ENCODE measurements around the gene PDSS2. TPM values are rescaled to one million over a fixed set of nuclear protein-coding genes. Genes with fewer than 3 reads are reported as not detected.
"Not testable (repeated sequence)": the region's sequence is repeated elsewhere in the genome, so short reads cannot be mapped to it uniquely, and the experiment has no call there.

PDSS2 gene
- total RNA-seq, 1 donor, result 10.2 TPM

GRCh38 chr6:107369493-107369892 lies 89.9 kb downstream of the PDSS2 start:
- DNase-seq (ENCODE audit: low read depth in 2 of 3, low spot score in 2 of 3), result no peak

DNA sequence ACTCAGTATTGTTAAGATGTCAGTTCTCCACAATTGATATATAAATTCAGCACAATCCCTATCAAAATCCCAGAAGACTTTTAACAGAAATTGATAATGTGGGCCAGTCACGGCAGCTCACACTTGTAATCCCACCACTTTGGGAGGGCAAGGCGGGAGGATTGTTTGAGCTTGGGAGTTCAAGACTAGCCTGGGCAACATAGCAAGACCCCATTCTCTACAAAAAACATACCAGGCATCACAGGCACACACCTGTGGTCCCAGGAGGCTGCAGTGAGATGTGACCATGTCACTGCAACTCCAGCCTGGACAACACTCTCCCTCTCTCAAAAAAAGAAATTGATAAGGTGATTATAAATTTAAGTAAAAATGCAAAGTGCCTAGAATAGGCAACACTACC lies 90.9 kb downstream of the PDSS2 start:
- DNase-seq (ENCODE audit: low read depth in 2 of 3, low spot score in 2 of 3), result no peak

DNA sequence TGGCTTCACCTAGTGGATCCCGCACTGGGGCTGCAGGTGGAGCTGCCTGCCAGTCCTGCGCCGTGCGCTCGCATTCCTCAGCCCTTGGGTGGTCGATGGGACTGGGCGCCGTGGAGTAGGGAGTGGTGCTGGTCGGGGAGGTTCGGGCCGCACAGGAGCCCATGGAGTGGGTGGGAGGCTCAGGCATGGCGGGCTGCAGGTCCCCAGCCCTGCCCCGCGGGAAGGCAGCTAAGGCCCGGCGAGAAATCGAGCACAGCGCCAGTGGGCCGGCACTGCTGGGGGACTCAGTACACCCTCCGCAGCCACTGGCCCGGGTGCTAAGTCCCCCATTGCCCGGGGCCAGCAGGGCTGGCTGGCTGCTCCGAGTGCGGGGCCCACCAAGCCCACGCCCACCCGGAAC lies 95.2 kb downstream of the PDSS2 start:
- DNase-seq (ENCODE audit: low read depth in 2 of 3, low spot score in 2 of 3), result not testable (repeated sequence)

DNA sequence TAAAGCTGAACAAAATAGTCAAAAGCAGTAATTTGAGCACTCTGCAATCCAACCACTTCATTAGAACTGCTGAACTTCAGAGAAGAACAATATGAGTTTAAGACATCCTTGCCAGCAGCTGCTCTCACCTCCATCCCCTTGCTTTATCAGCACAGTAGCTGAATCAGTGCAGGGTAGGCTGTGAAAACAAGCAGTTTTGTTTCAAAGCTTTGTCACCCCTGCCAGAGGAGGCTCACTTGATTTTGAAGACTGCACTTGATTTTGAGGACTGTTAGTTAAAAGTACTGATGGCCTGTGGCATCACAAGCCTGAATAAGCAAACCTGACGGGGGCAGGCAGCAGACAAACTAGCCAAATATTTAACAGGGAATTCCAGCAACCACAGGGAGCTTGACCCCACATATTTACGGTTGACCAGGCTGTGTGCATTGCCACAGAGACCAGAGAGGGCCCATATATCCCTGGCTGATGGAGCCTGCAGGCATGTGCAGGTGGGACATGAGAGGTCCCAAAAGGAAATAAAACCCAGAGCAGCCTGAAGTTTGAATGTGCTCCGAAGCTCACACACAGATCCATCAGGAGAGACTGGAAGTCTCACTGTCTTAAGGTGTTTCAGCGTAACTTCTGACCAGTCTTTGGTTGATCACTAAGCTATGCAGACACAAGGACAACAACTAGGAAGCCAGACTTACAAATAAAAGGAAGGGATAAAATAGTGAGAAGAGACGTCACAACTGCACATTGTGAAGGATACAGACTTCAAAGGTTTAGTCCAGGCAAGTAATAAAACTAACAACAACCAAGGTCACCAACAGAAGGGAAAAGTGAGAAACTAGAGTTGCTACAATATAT lies 97.4 kb downstream of the PDSS2 start:
- no peak for DNase-seq (ENCODE audit: low read depth in 2 of 3, low spot score in 2 of 3)

GRCh38 chr6:107360476-107360875 lies 98.9 kb downstream of the PDSS2 start:
- no peak for DNase-seq (ENCODE audit: low read depth in 2 of 3, low spot score in 2 of 3)

- DNase-seq (ENCODE audit: low read depth in 2 of 3, low spot score in 2 of 3), result no peak
These were observed 101.5 kb downstream of the PDSS2 start for GRCh38 chr6:107357842-107358241.

- no peak for DNase-seq (ENCODE audit: low read depth in 2 of 3, low spot score in 2 of 3)
These were observed 102.3 kb downstream of the PDSS2 start for GRCh38 chr6:107357031-107357430.

DNA sequence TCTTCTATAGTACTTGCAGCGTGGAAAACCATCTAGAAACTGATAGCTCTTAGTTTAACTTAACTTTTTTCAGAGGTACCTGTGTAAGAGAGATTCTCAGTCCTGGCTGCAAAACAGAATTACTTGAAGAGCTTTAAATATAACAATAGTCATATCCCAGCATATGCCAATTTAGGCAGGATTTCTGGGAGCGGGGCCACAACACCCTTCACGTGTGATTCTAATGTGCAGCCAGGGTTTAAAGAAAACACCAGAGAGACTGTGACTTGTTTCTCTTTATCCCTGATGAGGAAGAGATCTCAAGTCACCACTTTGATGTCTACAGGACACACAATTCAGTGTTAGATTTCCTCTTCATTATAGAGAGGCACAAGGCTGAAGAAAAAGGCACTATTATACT lies 103.7 kb downstream of the PDSS2 start:
- DNase-seq (ENCODE audit: low read depth in 2 of 3, low spot score in 2 of 3), result no peak

- no peak for DNase-seq (ENCODE audit: low read depth in 2 of 3, low spot score in 2 of 3)
These were observed 104.9 kb downstream of the PDSS2 start for GRCh38 chr6:107354451-107354850.

- DNase-seq (ENCODE audit: low read depth in 2 of 3, low spot score in 2 of 3), result no peak
These were observed 105.5 kb downstream of the PDSS2 start for GRCh38 chr6:107353773-107354382.

- no peak for DNase-seq (ENCODE audit: low read depth in 2 of 3, low spot score in 2 of 3)
These were observed 111.1 kb downstream of the PDSS2 start for GRCh38 chr6:107348224-107348623.

DNA sequence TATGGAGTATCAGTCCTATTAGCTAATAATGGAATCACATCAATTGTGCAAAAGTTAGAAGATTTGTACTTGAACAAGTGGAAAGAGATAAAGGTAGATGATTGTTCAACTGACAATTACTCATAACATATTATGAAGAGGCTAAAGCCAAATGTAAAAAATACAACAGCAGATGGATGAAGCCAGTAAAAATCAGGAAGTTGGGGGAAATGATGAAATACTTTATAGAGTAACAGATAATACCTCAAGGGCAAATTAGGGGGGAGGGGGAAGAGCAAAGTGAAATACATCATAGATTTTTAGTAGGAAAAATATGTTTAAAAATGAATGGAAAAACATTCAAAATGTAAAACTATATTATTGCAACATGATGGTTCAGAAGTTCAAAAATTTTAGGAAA lies 114.0 kb downstream of the PDSS2 start:
- DNase-seq (ENCODE audit: low read depth in 2 of 3, low spot score in 2 of 3), result peak in 2 of 3 donors; percentile 8 to 43

DNA sequence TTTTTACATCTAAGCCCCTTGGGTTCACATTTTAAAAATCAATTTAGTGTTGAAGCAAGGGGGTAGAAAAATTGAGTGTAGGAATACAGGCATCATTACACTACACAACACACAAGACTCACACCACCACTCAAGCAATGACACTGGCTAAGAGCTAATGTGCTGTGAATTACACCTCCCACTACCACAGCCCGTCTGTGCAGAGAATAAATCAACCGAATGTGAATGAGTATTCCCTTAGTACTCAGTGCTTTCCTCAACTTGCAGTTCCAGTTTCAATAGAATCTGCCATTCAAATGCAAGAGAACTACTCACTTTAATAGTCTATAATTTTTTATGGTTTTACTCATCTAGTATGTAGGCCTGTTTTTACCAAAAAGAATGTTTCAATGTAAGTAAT lies 114.4 kb downstream of the PDSS2 start:
- no peak for DNase-seq (ENCODE audit: low read depth in 2 of 3, low spot score in 2 of 3)

DNA sequence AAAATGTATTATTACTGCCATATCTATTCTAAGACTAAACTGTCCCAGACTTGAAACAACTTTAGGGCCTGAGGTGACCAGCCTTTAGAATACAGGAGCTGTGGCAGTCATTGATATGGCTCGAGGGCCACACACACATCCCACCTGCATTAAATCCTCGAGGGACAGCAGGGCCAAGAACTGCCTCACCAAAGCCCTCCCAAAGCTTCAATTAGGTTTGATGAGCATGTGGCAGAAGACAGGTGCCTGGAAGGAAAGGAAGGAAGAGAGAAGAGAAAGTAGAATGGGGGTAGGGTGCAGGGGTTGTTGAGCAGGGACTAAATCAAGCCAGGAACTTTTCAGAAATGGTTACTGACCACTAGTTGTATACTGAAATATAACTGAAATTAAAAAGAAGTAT lies 115.0 kb downstream of the PDSS2 start:
- DNase-seq (ENCODE audit: low read depth in 2 of 3, low spot score in 2 of 3), result no peak

- no peak for DNase-seq (ENCODE audit: low read depth in 2 of 3, low spot score in 2 of 3)
These were observed 117.2 kb downstream of the PDSS2 start for GRCh38 chr6:107342144-107342543.

DNA sequence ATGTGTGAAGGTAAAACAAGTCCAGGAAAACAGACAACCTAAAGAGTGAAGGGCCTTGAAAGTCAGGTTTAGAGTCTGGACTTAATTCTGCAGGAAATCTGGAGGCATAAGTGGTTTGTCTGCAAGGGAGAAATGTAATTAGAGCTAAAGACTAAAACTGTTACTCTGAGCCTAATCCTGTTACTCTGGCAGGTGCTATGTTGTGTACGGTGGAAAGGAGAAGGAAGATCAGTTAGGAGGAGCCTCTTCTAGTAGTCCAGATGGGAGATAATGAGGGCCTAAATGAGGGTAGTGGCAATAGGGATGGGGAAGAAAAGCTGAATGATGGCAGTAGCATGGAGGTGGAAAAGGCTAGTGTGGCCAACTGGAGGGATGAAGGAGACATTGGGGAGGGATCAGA lies 118.5 kb downstream of the PDSS2 start:
- no peak for DNase-seq (ENCODE audit: low read depth in 2 of 3, low spot score in 2 of 3)

GRCh38 chr6:107337191-107337741 lies 122.1 kb downstream of the PDSS2 start:
- DNase-seq (ENCODE audit: low read depth in 2 of 3, low spot score in 2 of 3), result no peak

DNA sequence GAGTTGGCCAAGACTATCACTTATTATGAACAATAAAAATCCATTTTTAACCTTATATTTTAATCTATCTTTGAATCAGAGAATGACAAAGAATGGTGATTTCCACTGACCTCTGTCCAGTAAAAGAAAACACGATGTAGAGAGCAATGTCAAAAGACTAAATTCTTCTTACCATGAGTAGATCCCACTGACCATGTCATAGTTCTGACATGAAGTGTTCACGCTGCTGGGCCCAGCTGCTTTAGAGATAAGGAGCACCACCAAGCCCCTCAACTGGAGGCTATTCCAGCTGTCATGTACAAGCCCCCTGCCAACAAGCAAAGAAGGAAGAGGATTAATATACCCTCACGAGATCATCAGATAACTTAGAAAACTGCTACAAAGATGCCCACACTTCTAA lies 125.3 kb downstream of the PDSS2 start:
- no peak for DNase-seq (ENCODE audit: low read depth in 2 of 3, low spot score in 2 of 3)

DNA sequence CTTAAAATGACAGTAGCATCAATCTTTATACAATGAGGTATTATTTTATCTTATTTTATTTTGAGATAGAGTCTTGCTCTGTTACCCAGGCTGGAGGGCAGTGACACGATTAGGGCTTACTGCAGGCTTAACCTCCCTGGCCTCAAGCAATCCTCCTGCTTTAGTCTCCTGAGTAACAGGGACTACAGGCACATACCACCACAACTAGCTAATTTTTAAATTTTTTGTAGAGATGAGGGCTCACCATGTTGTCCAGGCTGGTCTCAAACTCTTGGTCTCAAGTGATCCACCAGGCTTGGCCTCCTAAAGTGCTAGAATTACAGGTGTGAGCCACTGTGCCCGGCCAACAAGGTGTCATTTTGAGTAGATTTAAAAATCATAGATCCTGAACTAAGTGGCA lies 125.9 kb downstream of the PDSS2 start:
- no peak for DNase-seq (ENCODE audit: low read depth in 2 of 3, low spot score in 2 of 3)

GRCh38 chr6:107331409-107332386 lies 127.7 kb downstream of the PDSS2 start:
- DNase-seq (ENCODE audit: low read depth in 2 of 3, low spot score in 2 of 3), result no peak

GRCh38 chr6:107330168-107330567 lies 129.2 kb downstream of the PDSS2 start:
- no peak for DNase-seq (ENCODE audit: low read depth in 2 of 3, low spot score in 2 of 3)
